Activated CD4-positive, alpha-beta T cell treated with anti-CD3 and anti-CD28 coated beads, Interleukin-2, Interleukin-6, amounts not matched to agents 100 ng/mL and 50 ng/mL, durations not matched to agents 16 hours and 8 hours (primary cell): ENCODE results near the gene DLL1.

ENCODE experiments used
- DNase-seq: peaks from one replicate; pipeline ENCODE4 v3.0.0-alpha.2; 2020

Gene DLL1

GRCh38 chr6:170248861-170249600 lies 41.8 kb downstream of the DLL1 start:
- DNase-seq = no peak

- DNase-seq = no peak
Observed at GRCh38 chr6:170248111-170248805, 42.6 kb downstream of the DLL1 start.

GRCh38 chr6:170247178-170247701 lies 43.6 kb downstream of the DLL1 start:
- DNase-seq = no peak

- no peak for DNase-seq
Observed at GRCh38 chr6:170245475-170245992, 45.3 kb downstream of the DLL1 start.

- no peak for DNase-seq
Observed at GRCh38 chr6:170244721-170245474, 46.0 kb downstream of the DLL1 start.

- DNase-seq = no peak
Observed at GRCh38 chr6:170243791-170244291, 47.0 kb downstream of the DLL1 start.

DNA sequence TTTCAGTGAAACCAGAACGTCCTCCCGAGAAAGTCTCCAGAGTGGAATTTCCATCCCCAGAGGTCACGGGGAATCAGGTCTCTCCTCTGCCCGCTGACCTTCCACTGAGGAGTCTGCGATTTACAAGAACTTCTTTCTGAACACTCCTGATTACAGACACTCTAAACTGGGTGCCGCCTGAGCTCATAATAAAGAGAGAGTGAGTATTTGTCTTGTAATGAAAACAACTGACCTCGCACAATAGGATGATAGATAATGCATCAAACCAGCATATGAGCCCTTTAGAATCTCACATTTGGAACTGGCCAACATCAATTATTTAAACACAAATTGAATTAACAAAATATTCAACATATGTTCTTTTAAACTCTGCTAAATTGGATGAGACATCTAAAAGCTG lies 47.5 kb downstream of the DLL1 start:
- no peak for DNase-seq

DNA sequence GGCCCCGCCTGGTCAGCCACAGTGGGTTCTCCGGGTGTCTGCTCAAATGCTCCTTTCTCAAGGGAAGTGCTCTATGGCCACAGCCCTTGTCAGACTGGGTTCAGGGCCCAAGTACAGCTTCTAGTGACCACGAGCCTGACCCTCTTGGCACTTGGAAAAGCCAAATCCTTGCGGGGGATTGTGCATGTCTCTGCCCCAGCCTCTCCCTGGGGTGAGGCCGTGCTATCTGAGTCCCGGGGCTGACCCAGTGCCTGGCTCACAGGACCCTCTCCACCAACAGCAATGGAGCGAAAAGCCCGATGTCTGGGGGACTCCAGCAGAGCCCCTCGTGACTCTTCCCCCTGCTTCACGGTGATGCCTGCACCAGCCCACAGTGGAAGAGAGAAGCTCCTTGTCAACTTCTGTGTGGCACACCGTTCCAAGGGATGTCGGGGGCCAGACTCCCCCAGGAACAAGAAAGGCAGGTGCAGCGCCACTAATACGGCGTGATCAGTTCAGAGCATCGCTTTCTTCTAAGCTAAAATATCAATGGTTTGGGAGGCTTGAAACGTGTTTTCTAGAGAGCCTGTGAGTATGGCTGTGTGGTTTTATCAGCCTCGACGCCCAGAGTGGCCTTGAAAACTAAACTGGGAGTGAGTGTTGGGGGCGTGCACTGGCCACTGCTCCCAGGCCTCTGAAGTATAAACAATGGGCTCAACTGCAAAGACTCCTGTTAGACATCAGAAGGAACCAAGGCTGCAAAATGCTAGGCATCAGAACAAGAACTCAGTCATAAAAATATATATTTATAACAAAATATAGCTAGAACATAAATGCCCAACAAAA lies 51.9 kb downstream of the DLL1 start:
- DNase-seq = no peak

DNA sequence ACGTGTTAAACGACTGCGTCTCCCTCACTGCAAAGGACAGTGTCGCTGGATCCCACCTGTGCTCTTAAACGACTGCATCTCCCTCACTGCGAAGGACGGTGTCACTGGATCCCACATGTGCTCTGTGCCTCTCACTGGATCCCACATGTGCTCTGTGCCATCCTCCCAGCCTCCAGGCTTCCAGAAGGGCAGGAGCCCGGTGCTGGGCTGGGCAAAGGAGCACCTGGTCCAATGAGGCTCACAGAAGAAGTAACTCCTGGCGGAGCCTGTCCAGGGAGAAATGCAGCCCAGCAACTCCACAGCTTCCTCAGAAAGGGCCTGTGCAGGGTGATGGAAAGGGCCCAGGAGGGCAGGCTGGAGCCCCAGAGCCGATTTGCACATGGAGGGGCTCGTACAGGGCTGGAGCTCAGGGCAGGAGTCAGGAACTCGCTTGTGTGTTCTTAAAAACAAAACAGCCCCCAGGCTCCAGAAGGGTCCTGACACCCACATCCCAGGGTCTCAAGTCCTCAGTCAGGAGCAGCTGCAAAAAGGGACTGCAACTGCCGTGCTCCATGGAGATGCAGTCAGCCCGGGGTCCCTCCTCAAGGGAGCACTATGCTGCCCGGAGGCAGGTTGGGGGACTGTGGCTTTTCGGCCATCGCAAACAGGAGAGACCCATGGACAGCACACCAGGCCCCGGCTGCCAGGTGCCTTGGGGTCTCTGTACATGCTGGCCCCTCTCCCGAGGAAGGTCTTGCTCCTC lies 52.7 kb downstream of the DLL1 start:
- no peak for DNase-seq

DNA sequence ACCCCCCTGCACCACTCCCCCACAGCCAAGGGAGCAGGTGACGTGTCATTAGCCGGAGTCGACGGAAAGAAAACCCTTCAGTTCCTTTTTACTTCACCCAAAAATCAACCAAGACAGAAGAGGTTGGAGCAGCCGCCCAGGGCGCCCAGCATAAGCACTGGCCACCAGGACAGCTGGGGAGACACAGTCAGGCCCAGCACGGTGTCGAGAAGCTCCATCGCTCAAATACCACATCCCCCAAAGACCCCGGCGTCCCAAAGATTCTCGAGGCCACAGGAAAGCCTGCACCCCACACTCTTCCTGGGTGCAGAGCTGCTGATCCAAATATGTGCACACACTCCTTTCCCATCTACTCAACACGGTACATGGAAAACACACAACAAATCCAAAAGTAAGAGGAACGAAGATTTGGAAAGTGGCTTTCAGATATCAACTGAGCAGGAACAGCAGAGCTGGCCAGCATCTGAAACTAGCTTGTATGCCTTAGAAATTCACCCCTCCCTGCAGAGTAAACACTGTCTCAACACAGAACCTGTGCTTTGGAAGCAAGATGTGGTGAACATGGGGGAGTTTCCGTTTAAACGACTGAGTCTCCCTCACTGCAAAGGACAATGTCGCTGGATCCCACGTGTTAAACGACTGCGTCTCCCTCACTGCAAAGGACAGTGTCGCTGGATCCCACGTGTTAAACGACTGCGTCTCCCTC lies 54.6 kb downstream of the DLL1 start:
- no peak for DNase-seq

DNA sequence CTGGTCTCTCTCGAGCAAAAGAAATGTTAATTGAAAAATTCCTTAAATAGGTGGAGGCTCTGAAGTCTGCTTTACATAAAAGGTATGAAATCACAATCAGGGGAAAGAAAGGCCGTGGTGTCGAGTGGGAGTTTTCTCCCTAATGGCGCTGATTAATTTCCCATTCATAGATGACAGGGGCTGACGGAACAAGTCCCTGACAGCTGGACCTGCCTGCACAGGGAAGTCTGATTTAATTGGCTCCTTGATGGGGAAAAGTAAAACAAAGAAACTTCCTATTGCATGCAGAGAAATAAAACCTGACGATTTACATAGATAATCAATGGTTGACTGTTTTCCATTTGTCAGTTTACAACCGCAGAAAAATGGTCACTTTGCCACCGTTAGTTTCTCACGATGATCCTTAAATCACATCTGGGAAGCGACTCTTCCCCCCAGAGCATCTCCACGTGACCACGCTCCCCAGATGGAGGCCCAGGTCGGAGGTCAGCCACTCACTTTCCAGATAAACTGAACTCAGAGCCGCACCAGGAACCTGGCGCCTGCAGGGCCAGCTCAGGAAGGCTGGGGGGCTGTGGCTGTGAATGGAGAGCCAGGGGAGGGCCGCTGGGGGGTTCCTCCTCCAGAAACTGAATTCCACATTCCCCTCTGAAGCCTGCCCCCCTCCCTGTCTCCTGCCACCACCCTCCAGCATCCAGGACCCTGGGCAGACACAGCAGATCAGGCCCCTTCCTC lies 55.3 kb downstream of the DLL1 start:
- no peak for DNase-seq

GRCh38 chr6:170234419-170234818 lies 56.5 kb downstream of the DLL1 start:
- DNase-seq = no peak

GRCh38 chr6:170233286-170234205 lies 57.3 kb downstream of the DLL1 start:
- no peak for DNase-seq
